ENCODE data around the gene OLA1.

GRCh38 chr2:174263997-174264396 lies 15.7 kb upstream of the OLA1 start:
- TF ChIP-seq CTCF (IDR thresholded peaks at IDR 0.05) = no peak
- TF ChIP-seq EZH2 (IDR thresholded peaks at IDR 0.05) = no peak

All from neural progenitor cell (in vitro differentiated cells).